IMR-90 (cell line): ENCODE measurements around the gene IL23R. TPM values are rescaled to one million over a fixed set of nuclear protein-coding genes. Genes with fewer than 3 reads are reported as not detected.

ENCODE experiments used
- ATAC-seq: fragments of 200-7000 bp; cut with Tn5 transposase; 2 replicates; pipeline ENCODE4 v1.9.1; 2020; ENCODE audit warnings: low read depth, mild to moderate bottlenecking, moderate library complexity
- BruUV-seq: library from RNA; stranded (reverse); fragments of 400-500 nt; replicated peaks from 2 replicates; lab custom pipeline; 2021; lab: Mats Ljungman, UMichigan
- CTCF ChIA-PET: fragments of 300-600 bp; formaldehyde crosslinking; extraction: SDS; loops from one replicate; lab custom pipeline; 2021; ENCODE audit warnings: antibody characterized with exemption; lab: Yijun Ruan, JAX
- POLR2A ChIA-PET: fragments of 300-600 bp; sonication (Branson Sonifier 250); formaldehyde crosslinking; loops from one replicate; lab custom pipeline; 2022; ENCODE audit warnings: antibody characterized with exemption; ENCODE audit not compliant: unreplicated experiment; lab: Charles Lee
- DNase-seq: peaks from one replicate; pipeline ENCODE4 v3.0.0; 2013
- H2AFZ ChIP-seq: replicated peaks from 2 replicates; pipeline ENCODE3; 2013; ENCODE audit warnings: low read length, mild to moderate bottlenecking; ENCODE audit not compliant: poor library complexity
- H2AK5ac ChIP-seq: 2 replicates; pipeline ENCODE4 v1.6.1; 2013; ENCODE audit warnings: low read depth, low read length, inconsistent platforms
- H2AK9ac ChIP-seq: replicated peaks from 2 replicates; pipeline ENCODE3; 2013; ENCODE audit warnings: mild to moderate bottlenecking, low read depth, low read length, moderate library complexity; ENCODE audit not compliant: poor library complexity
- H2BK120ac ChIP-seq: 2 replicates; pipeline ENCODE4 v1.6.1; 2013; ENCODE audit warnings: low read depth, low read length, inconsistent platforms
- H2BK15ac ChIP-seq: 3 replicates; pipeline ENCODE4 v1.6.1; 2013; ENCODE audit warnings: low read depth, low read length, inconsistent platforms
- H2BK20ac ChIP-seq: 2 replicates; pipeline ENCODE4 v1.6.1; 2013; ENCODE audit warnings: low read depth, mild to moderate bottlenecking, inconsistent platforms, low read length, moderate library complexity
- H2BK5ac ChIP-seq: 2 replicates; pipeline ENCODE4 v1.6.1; 2013; ENCODE audit warnings: mild to moderate bottlenecking, low read depth, low read length, inconsistent platforms; ENCODE audit not compliant: poor library complexity, severe bottlenecking
- H3K14ac ChIP-seq: replicated peaks from 2 replicates; pipeline ENCODE4 v1.6.1; 2013; ENCODE audit warnings: low read depth, low read length, inconsistent platforms
- H3K18ac ChIP-seq: 2 replicates; pipeline ENCODE4 v1.6.1; 2013; ENCODE audit warnings: low read depth, low read length, control low read depth
- H3K23ac ChIP-seq: 2 replicates; pipeline ENCODE4 v1.6.1; 2013; ENCODE audit warnings: low read depth, low read length, inconsistent platforms
- H3K27ac ChIP-seq: 2 replicates; pipeline ENCODE4 v1.5.1; 2013; ENCODE audit warnings: mild to moderate bottlenecking, control low read depth, low read length; ENCODE audit not compliant: insufficient read depth
- H3K27me3 ChIP-seq: 2 replicates; pipeline ENCODE4 v1.6.1; 2013; ENCODE audit warnings: low read length; ENCODE audit not compliant: control insufficient read depth, insufficient read depth
- H3K36me3 ChIP-seq: 2 replicates; pipeline ENCODE4 v1.6.1; 2013; ENCODE audit warnings: low read length, mixed read lengths; ENCODE audit not compliant: control insufficient read depth, insufficient read depth
- H3K4ac ChIP-seq: 2 replicates; pipeline ENCODE4 v1.6.1; 2013; ENCODE audit warnings: low read depth, low read length, inconsistent platforms
- H3K4me1 ChIP-seq: 2 replicates; pipeline ENCODE4 v1.6.1; 2013; ENCODE audit warnings: low read length, mixed read lengths; ENCODE audit not compliant: control insufficient read depth, insufficient read depth
- H3K4me2 ChIP-seq: 2 replicates; pipeline ENCODE4 v1.6.1; 2013; ENCODE audit warnings: low read depth, mild to moderate bottlenecking, control low read depth, low read length, moderate library complexity
- H3K4me3 ChIP-seq: 2 replicates; pipeline ENCODE4 v1.5.1; 2013; ENCODE audit warnings: low read depth, mild to moderate bottlenecking, control low read depth, low read length, moderate library complexity; ENCODE audit not compliant: insufficient read depth
- H3K56ac ChIP-seq: 2 replicates; pipeline ENCODE4 v1.6.1; 2013; ENCODE audit warnings: low read length, inconsistent platforms; ENCODE audit not compliant: insufficient read depth; ENCODE audit errors: extremely low read depth
- H3K79me1 ChIP-seq, 2 experiments: 2 replicates each; pipeline ENCODE4 v1.6.1; 2013; ENCODE audit warnings: low read length in 2 of 2, inconsistent platforms in 1 of 2, low read depth in 1 of 2
- H3K9ac ChIP-seq: 2 replicates; pipeline ENCODE4 v1.6.1; 2013; ENCODE audit warnings: low read depth, low read length, control low read depth
- H3K9me1 ChIP-seq: 2 replicates; pipeline ENCODE4 v1.6.1; 2013; ENCODE audit warnings: low read length, inconsistent platforms; ENCODE audit not compliant: insufficient read depth
- H3K9me3 ChIP-seq: 2 replicates; pipeline ENCODE4 v1.6.1; 2013; ENCODE audit warnings: low read length; ENCODE audit not compliant: control insufficient read depth, insufficient read depth
- H4K20me1 ChIP-seq: 2 replicates; pipeline ENCODE4 v1.6.1; 2013; ENCODE audit warnings: low read length, inconsistent platforms; ENCODE audit not compliant: insufficient read depth
- H4K5ac ChIP-seq: 2 replicates; pipeline ENCODE4 v1.6.1; 2013; ENCODE audit warnings: mild to moderate bottlenecking, low read depth, low read length, control low read depth
- H4K8ac ChIP-seq, 2 experiments: 2 replicates each; pipeline ENCODE4 v1.6.1; 2013; ENCODE audit warnings: low read depth in 2 of 2, low read length in 2 of 2, control low read depth in 1 of 2, inconsistent platforms in 1 of 2
- H4K91ac ChIP-seq: 2 replicates; pipeline ENCODE4 v1.6.1; 2013; ENCODE audit warnings: low read depth, low read length, inconsistent platforms; ENCODE audit not compliant: insufficient read depth
- MAFK ChIP-seq: IDR thresholded peaks from 2 replicates; pipeline ENCODE4 v1.6.1; 2012; ENCODE audit warnings: low read depth, low read length, improper control_type of control experiment
- MAZ ChIP-seq: IDR thresholded peaks from 2 replicates; pipeline ENCODE4 v1.6.1; 2012; ENCODE audit warnings: low read depth, mild to moderate bottlenecking, low read length, improper control_type of control experiment, moderate library complexity, borderline replicate concordance
- POLR2A ChIP-seq: IDR thresholded peaks from 2 replicates; pipeline ENCODE4 v1.6.1; 2012; ENCODE audit warnings: mild to moderate bottlenecking, low read depth, low read length
- RAD21 ChIP-seq: IDR thresholded peaks from 2 replicates; pipeline ENCODE4 v1.6.1; 2012; ENCODE audit warnings: low read length, improper control_type of control experiment
- whole genome bisulfite sequencing, 2 experiments: methylation state at CpG; one replicate each; pipeline versions ENCODE4 v1.1.5 to v1.1.7; 2013; ENCODE audit warnings: missing lambda C conversion rate in 2 of 2; ENCODE audit not compliant: insufficient read length in 1 of 2; ENCODE audit errors: extremely low coverage in 2 of 2; 5-methylcytosine and 5-hydroxymethylcytosine counted together
- dilution Hi-C: fragments of 300-500 bp; cut with HindIII; formaldehyde crosslinking; loops from one replicate; pipeline ENCODE4 v1.14.3; 2018; ENCODE audit warnings: low sequenced_read_pairs; ENCODE audit not compliant: unreplicated experiment
- in situ Hi-C: fragments of 300-500 bp; cut with MboI; formaldehyde crosslinking; loops from 3 replicates; pipeline ENCODE4 v1.14.3; 2019; ENCODE audit warnings: low sequenced_read_pairs, inconsistent platforms, mixed read lengths
- intact Hi-C: fragments of 100-400 bp; cut with micrococcal nuclease; formaldehyde crosslinking; loops from 2 replicates; pipeline ENCODE4 v1.10.0; 2022
- polyA plus RNA-seq, 3 experiments: library from polyadenylated mRNA; depleted of rRNA; stranded (reverse); fragments of >200 nt; gene quantifications; 2 replicates each; pipeline ENCODE4 v1.2.3, GENCODE V29; 2012; ENCODE audit warnings: low replicate concordance in 1 of 3
- total RNA-seq: library from RNA; depleted of rRNA; stranded (reverse); fragments of >200 nt; gene quantifications from 2 replicates; pipeline ENCODE4 v1.2.3, GENCODE V29; 2012
- TF ChIP-seq, protein P1 (sequence below): conservative IDR thresholded peaks from 2 replicates; pipeline ENCODE4 v1.5.1; 2012; ENCODE audit warnings: mild to moderate bottlenecking, low read depth, low read length, improper control_type of control experiment
- TF ChIP-seq, protein P2 (sequence below): fragments of 150-350 bp; IDR thresholded peaks from 2 replicates; pipeline ENCODE4 v1.6.1; 2016; ENCODE audit warnings: low read depth, mild to moderate bottlenecking, low read length, moderate library complexity, borderline replicate concordance

The IL23R gene
- total and polyA plus RNA-seq, 2 of the 4 experiments (the other 2 are of a cell fraction): not detected

DNA sequence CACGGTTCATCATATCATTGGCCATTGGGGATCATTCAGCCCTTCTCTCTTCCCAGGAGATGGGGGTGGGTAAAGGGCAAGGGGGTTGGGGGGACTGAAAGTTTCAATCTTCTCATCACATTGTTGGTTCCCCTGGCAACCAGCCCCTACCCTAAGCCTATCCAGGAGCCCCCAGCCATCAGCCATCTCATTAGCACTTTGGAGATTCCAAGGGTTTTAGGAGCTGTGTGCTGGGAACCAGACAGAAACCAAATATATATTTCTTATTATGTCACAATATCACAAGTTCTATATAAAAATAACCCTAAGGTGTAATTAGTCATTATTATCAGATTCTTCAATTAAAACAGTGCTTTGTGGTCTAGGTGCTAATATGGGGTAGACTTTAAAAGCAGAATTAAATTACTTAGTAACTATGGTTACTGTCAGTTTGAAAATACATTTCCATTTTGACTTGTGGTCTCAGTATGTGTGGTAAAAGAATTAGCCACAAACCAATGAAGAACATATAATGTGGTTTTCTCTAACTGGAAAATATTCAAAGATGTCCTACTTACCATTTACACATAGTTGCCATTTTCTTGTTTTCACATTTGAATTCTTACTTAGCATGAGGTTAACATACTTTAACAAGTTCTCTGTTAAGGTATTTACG, 28.1 kb downstream of the IL23R start:
- WGBS, 2 experiments: no CpG with 5 or more reads among the region's 2 CpGs
- DNase-seq: no peak
- no peak overlapping the region for H2BK120ac ChIP-seq

More for the DNA sequence above, 28.1 kb downstream of the IL23R start:
- Histone ChIP-seq H4K5ac (no peak overlapping the region), H3K9me3 (no peaks in the 10 kb centered on the region), H2AK5ac (no peak overlapping the region), H3K36me3 (no peaks in the 10 kb centered on the region), H3K14ac (no peak overlapping the region), H3K56ac (no peak overlapping the region), H3K23ac (no peak overlapping the region), H2AFZ (no peak overlapping the region), H4K8ac (no peak overlapping the region), H3K9ac (no peak overlapping the region), H3K27ac (no peak overlapping the region), H3K4me1 (peaks cover 2% of the 10 kb centered on the region; the same call in 1 of the 2 replicates), H3K4ac (no peak overlapping the region), H3K4me2 (no peak overlapping the region), H3K27me3 (peaks cover 1% of the 10 kb centered on the region; the same call in 1 of the 2 replicates), H3K4me3 (no peak overlapping the region), H2BK5ac (no peak overlapping the region), H3K18ac (no peak overlapping the region), H2BK15ac (no peak overlapping the region), H2AK9ac (no peak overlapping the region), H4K20me1 (no peaks in the 10 kb centered on the region), H2BK20ac (no peak overlapping the region), H3K9me1 (peaks cover 3% of the 10 kb centered on the region; the same call in 1 of the 2 replicates), H3K79me1 (no peaks in the 10 kb centered on the region), H4K91ac (no peak overlapping the region)
- TF ChIP-seq, protein P1, sequence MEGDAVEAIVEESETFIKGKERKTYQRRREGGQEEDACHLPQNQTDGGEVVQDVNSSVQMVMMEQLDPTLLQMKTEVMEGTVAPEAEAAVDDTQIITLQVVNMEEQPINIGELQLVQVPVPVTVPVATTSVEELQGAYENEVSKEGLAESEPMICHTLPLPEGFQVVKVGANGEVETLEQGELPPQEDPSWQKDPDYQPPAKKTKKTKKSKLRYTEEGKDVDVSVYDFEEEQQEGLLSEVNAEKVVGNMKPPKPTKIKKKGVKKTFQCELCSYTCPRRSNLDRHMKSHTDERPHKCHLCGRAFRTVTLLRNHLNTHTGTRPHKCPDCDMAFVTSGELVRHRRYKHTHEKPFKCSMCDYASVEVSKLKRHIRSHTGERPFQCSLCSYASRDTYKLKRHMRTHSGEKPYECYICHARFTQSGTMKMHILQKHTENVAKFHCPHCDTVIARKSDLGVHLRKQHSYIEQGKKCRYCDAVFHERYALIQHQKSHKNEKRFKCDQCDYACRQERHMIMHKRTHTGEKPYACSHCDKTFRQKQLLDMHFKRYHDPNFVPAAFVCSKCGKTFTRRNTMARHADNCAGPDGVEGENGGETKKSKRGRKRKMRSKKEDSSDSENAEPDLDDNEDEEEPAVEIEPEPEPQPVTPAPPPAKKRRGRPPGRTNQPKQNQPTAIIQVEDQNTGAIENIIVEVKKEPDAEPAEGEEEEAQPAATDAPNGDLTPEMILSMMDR: no peak
- TF ChIP-seq MAFK (no peak), RAD21 (no peak), POLR2A (no peak), MAZ (no peak)
- TF ChIP-seq, protein P2, sequence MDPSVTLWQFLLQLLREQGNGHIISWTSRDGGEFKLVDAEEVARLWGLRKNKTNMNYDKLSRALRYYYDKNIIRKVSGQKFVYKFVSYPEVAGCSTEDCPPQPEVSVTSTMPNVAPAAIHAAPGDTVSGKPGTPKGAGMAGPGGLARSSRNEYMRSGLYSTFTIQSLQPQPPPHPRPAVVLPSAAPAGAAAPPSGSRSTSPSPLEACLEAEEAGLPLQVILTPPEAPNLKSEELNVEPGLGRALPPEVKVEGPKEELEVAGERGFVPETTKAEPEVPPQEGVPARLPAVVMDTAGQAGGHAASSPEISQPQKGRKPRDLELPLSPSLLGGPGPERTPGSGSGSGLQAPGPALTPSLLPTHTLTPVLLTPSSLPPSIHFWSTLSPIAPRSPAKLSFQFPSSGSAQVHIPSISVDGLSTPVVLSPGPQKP: no peak
- dilution Hi-C loops: no loop called here
- intact Hi-C loops: no loop called here
- in situ Hi-C loops: no loop called here
- POLR2A ChIA-PET: no interaction called here
- CTCF ChIA-PET: no interaction called here
- no TSS peak for BruUV-seq
- no peak for ATAC-seq
